Measurements from ENCODE around the gene COL13A1.

COL13A1 gene

DNA sequence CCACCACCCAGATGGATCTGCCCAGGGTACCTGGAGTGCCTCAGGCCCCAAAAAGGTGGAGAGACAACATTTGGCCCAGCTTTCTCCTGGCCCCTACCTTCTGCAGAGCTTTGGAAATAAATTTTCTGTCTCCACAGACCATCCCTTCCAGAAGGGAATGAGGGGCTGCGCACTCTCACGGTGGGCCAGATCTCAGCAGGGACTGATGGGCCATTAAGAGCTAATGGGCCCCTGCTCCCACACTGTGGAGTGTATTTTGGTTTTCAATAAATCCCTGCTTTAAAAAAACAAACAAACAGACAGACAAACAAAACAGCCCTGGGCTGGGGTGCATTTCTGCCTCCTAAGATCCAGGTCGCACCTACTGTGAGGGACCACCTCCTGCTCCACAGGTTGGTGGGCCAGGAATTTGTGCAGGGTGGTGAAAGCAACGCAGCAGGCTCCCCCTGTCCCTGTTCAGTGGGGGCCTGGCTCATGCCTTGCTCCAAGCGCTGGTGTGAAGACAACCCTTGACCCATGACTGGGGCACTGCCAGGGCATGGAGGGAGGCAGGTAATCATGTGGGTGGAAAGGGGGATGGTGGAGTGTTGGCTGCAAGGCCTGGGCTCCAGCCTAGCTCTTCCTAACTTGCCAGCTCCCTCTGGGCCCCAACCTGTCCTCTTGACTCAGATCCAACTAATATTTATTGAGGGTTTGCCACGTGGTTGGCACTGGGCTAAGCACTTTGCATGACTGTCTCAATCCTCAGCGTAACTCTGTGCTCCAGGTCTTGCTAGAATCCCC lies 88.5 kb downstream of the COL13A1 start:
- no peak for DNase-seq (ENCODE audit: low spot score)

DNA sequence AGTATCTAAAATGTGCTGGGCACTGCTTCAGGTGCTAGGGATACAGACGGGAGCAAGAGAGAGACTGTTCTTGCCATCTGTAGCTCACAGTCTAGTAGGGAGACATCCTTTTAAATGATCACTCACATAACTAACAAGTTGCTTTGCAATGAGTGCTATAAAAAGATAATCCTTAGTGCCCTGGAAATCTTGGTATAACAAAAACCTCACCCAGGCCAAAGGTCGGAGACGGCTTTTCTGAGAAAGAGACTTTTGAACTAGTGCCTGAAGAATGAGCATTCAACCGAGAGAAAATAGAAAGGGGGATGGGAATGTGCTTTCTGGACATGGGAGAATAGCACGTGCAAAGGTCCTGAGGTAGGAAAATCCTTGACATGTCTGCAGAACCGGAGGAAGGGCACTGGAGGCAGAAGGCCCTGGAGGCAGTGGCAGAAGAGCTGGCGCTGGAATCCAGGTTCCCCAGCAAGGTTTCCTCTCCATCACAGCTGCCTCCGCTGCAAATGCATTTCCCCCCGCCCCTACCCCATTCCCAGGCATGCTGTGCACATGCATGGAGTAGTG lies 89.4 kb downstream of the COL13A1 start:
- no peak for DNase-seq (ENCODE audit: low spot score)

DNA sequence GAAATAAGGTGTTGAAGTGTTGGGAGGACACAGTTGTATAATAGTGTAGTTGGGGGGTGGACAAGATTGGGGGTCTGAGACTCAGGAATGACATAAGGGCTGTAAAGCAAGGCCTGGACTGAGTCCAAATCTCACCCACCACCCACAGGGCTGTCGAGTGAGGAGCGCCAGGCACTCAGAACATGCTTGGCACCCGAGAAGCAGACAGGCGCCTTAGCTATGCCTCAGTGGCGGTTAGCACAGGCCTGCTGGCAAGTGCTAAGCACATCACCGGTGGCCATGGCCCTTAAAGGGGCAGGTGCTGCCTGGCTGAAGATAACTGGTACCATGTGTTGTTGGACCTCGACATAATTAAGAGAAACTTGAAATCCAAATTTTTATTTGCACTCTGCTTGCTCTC lies 90.7 kb downstream of the COL13A1 start:
- no peak for DNase-seq (ENCODE audit: low spot score)

DNA sequence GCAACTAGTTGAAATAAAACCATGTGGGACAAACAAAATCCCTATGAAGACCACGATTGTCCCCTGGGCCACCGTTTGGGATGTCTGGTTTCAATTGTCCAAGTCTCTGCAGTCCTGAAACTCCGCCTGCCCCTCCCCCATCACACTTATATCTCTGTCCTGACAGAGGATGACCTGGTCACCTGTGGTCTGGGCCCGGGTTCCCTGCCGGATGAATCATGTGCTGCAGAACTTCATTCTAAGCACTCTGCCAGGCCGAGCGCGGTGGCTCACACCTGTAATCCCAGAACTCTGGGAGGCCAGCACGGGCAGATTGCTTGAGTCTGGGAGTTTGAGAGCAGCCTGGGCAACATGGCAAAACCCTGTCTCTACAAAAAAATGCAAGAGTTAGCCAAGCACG lies 91.1 kb downstream of the COL13A1 start:
- no peak for DNase-seq (ENCODE audit: low spot score)

DNA sequence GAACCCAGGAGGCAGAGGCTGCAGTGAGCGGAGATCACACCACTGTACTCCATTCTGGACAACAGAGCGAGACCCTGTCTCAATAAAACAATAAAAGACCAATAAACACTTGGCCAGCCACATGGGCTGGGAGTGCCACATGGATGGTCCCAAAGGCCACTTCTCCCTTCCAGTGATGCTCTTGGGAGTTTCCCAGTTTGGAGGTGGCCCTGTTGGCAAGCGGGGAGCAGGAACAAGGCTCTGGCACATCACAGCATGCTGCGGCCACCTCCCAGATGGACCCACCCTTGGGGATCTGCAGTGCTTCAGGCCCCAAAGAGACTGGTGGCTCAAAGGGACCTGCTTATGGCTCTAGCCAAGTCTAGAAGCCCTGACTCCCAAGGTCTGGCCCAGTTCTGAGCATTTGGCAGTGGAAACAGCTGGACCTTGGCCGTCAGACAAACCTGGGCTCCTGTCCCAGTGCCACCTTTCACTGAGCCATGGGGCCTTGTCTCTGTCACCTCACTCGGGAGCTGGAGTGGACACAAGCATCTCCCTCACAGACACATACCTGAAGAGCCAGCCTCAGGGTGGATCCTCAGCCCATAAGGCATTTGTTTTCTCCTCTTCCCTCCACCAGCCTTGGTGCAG lies 91.7 kb downstream of the COL13A1 start:
- no peak for DNase-seq (ENCODE audit: low spot score)

DNA sequence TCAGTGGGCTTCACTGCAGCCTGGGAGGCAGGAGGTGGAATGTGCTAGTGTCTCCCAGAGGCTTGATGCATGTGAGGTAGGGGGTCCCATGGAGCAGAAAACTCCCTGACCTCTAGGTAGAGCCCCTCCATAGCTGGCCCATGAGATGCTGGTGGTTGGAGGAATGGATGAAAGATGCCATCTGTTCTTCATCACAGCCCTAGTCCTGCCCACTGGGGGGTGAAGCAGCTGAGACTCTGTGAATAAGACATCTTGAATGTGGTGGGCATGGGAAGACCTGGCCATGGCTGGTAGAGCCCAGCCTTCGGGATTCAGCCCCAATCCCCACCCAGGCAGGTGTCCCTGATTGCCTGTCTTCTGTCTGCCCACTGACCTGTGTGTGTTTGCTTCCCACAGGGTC lies 92.5 kb downstream of the COL13A1 start:
- DNase-seq (ENCODE audit: low spot score) = no peak

DNA sequence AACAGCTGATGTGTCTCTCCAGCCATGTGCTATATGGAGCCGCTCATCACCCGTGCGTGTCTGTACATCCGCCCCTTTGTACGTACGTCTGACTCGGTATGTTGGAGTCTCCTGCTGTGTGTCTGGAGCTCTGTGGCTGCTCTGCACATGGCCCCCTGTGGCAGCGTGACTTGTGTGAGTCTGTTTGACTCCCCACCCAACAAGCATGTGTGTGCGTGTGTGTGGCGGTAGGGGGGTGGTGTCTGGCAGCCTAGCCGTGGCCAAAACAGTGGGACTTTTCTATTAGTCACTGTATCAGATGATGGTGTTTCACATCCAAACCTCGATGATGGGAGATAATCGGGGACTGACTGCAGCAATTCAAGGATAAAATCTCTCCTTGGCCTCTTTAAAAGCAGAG lies 94.1 kb downstream of the COL13A1 start:
- DNase-seq (ENCODE audit: low spot score) = no peak

DNA sequence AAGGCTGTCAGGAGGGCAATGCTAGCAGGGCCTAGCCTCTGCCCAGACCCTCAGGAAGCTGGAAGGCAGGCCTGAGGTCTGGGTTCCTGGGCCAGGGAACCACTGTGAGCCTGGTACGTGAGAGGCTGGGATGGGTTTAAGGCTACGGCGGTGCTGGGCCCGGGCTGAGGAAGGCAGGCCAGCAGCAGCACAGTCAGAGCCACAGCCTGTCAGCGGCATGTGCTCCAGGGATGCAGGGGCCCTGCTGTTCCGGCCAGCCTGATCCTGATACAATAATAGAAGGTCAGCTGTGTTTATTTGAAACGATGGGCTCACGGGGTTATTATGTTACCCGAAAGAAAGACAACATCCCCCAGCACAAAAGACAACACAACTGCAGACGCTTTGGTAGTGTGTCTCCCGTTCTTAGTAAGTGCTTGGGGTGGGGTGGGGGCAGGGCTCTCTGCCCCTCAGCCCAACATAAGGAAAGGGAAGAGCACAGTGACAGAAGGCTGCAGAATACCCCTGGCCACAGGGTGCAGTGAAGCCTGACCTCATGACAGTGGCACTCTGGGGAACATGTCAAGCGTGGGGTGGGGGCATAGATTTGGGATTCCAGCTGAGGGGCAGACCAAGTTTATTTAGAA lies 95.0 kb downstream of the COL13A1 start:
- no peak for DNase-seq (ENCODE audit: low spot score)

DNA sequence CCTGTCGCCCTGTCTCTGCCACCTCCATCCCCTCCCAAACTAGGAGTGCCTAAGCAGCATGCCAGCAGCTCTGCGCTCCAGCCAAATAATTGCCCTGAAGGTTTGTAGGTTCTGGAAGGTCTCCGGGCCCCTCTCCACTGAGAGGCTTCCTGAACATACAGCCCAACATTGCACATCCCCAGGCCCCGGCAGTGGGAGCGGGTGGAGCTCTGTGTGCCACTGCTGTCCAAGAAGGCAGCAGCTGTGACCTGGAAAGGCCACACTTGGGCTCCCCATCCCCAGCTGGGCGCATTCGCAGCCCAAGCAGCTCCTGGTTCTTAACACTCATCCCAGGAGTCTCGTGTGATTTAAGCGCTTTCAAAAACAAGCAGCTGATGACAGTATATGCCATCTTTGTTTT lies 95.7 kb downstream of the COL13A1 start:
- no peak for DNase-seq (ENCODE audit: low spot score)

DNA sequence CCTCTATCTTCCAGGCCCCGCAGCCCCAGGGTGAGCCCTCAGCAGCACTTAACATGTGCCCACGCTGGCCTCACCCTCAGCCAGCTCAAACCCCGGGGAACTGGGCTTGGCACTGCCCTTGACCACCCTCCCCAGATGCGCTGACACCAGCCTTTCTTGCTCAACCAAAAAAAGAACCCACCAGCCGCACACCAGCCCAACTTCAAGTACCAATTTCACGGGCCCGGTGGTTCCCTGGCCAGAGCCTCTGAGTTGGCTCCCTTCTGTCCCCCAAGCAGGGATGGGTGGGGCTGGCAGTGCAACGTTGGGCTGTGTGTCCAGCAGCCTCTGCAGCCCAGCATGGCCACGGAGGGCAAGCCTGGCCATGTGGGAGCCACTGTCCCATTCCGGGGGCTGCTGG lies 96.3 kb downstream of the COL13A1 start:
- DNase-seq (ENCODE audit: low spot score) = no peak

DNA sequence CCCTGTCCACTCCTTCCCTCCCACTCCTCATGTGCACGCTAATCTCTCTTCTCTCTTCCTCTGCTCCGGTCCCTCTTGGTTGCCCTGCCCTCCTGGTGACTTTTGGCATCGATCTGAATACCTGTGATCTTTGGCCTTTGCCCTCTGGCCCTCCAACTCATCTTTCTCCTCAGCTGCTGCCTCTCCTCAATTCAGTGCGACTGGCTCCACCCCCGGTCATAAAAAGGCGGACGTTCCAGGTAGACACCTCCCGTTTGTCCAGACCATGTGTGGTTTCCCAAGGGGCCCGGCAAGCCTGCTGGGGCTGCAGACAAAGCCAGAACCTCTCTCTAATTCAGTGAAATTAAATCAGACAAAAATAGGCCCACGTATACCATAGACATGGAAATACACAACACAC lies 96.8 kb downstream of the COL13A1 start:
- no peak for DNase-seq (ENCODE audit: low spot score)

DNA sequence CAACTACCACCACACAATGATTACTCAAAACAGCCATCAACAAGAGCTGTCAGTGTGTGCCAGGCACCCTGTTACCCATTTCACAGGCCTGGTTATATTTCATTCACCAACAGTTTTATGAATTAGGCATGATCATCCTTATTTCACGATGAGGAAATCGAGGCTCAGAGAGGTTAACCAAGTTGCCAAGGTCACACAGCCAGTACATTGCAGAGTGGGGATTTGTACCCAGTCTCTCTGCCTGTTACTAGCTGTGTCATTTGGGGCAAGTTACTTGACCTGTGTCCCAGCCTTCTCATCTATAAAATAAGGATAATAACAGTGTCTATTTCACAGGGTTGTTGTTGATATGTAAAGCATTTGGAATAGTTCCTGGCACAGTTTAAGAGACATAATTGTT lies 97.2 kb downstream of the COL13A1 start:
- no peak for DNase-seq (ENCODE audit: low spot score)

DNA sequence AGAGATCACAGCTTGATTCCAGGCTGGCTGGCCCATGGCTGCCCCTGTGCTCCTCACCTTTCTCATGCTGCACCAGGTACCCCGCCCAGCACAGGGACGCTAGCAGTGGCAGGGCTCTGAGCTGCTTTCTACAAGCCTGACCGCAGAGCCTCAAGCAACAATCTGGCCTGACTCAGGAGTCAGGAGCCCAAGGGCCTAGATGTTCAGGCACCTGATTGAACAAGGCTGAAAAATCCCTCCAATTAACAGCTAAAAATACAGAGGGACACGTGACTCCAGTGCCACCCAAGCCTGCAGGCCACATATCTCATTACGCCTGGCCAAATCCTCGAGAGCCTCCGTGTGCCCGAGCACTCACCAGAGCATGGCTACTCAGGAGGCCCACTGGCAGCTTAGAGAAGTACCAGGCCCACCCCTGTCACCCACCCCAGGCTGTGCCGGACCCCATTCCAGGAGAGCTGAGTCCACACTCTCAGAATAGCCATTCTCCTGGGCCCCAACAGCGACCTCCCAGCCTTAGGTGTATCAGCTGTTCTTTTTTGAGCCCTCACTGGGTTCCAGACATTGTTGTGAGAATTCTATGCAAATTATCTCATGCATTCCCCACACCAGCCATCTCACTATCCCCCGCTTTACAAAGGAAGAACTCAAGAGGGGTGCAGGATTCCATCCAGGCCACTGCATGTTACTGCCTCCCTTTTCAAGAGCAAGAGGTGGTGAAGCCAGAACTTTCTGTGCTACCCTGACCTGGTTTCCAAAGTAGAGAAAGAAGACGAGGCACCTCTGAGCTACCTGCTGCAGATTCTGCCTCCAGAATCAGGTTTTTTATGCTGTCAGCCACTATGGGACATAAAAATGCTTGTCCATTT lies 98.3 kb downstream of the COL13A1 start:
- DNase-seq (ENCODE audit: low spot score) = no peak

DNA sequence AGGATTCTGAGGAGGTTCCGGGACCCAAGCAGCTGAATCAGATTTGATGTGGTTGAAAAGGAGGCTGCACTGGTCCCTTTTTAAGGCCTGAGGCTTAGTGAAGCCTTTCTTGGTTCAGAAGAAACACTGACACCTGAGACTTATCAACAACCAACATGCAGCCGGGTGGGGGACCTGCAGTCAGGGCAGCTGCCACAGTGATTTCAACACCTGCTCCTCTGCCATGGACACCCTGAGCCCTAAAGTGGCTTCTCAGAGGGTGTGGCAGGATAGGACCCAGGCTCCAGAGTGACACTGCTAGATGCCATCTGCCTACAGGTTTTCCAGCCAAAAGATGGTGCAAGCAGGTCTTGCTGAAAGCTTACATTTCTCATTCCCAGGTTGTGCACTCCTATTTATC lies 99.3 kb downstream of the COL13A1 start:
- DNase-seq (ENCODE audit: low spot score) = no peak

DNA sequence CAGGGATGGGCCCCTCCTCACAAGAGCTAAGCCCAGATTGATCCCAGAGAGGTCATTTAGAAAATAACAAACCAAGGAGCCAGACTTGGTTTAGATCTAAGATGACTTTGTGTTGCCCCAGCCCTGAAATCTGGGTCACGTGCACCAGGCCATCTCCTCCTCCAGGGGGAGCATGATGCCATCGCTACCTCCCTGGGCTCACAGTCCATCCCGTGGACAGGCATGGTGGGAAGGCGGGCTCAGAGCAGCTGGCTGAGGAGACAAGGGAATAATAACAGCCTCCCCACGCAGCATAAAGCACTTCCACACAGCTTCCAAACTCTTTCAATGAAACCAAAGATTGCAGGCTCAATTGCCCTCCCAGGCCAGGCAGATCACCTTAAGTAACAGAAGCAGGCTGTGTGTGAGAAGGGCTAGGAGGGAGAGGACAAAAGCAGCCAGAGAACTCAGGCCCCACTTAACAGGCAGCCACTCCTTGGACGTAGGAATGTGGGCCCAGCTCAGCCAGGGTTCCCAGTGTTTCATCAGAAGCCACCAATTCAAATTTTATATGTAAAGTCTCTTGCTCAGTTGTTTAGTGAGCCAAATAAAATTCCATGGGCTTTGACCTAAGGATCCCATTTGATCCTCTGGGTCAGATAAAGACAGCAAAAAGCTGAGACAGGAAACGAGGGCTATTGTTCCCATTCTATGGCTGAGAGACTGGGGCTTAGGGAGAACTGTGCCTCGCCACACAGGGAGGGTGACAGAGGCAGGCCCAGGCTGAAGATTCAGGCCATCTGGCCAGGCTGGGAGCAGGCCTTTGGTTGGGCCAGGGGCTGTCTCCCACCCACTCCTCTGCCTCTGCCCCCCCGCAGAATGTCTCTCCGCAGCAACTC lies 100.2 kb downstream of the COL13A1 start:
- no peak for DNase-seq (ENCODE audit: low spot score)

DNA sequence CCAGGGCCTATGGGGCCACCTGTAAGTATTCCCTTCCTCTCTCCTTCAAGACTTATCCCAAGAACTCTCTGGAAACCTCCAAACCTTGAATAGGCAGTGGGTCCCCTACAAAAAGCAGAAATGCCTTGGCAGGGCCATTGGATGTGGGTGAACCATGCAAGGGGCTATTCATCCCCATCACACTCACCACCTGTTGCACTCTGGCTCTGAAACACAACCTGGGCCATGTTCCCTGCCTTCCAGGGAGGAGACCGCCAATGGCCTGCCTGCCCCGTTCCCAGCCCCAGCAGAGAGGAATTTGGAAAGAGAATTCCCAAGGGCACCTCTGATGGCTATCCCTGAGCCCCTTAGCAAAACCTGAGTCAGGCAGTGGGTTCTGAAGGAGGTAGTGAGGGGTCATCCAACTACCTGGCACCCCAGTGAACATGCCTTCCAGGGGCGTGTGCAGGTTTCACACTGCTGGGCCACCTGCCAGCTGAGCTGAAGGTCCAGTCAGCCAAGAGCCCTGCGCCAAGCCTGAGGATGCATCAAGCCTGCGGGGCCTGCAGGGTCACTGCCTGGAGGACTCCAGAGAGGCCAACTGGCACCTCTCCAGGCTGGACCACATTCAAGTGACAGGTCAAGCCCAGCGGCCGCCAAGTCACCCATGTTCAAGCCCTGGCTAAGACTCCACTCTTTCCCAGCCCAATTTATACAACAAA lies 101.3 kb downstream of the COL13A1 start:
- DNase-seq (ENCODE audit: low spot score) = no peak

DNA sequence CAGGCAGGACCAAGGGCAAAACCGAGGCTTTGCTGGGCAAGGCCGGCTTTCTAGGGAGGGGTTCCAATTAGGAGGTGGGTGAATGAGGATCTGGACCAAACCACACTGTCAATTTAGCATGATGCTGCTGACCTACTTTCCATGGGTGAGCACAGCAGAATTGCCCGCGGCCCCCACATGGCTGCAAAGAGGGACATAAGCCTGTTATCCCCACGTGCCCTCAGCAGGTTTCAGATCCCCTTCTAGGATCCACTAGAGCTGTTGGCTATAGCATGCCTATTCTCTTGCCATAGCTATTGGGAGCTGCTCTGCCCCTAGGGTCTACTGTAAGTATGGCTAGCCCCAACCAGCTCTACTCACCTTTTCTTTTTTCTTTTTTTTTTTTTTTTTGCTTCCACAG lies 102.8 kb downstream of the COL13A1 start:
- no peak for DNase-seq (ENCODE audit: low spot score)

DNA sequence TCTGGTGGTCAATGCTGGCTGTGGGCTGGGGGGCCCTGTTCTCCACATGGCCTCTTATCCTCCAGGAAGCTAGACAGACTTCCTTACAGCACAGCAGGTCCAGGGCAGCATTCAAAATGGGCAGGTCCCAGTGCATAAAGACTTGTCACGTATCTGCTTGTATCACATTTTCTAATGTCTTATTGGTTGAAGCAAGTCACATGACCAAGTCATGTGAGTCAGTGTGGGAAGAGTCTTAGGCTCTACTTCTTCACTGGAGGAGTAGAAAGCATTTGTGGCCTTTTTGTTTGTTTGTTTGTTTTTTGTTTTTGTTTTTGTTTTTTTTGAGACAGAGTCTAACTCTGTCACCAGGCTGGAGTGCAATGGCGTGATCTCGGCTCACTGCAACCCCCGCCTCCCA lies 104.7 kb downstream of the COL13A1 start:
- no peak for DNase-seq (ENCODE audit: low spot score)

DNA sequence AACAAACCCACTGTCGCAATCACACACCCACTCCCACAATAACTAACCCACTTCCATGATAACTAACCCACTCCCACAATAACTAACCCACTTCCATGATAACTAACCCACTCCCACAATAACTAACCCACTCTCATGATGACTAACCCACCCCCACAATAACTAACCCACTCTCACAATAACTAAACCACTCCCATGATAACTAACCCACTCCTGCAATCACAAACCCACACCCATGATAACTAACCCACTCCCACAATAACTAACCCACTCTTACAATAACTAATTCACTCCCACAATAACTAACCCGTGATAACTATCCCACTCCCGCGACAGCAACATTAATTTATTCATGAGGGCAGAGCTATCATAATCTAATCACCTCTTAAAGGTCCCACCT lies 105.8 kb downstream of the COL13A1 start:
- no peak for DNase-seq (ENCODE audit: low spot score)

DNA sequence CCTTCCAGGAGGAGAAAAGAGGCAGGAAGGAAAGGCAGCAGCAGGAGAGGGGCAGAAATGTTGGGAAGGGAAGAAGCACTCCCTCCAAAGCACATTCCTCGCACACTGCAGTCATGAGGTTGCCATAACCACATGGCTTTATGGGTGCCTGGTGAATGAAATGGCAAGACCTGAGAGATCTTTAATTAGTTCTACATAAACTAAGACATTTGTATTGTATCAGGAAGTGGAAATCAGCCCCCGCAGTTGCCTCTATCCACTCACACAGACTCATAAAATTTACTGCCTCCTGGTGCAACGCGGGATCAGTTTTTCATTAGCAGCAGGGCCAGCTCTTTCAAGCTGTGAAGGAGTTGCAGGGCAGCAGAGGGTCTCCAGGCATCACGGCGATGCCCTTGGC lies 106.4 kb downstream of the COL13A1 start:
- no peak for DNase-seq (ENCODE audit: low spot score)

DNA sequence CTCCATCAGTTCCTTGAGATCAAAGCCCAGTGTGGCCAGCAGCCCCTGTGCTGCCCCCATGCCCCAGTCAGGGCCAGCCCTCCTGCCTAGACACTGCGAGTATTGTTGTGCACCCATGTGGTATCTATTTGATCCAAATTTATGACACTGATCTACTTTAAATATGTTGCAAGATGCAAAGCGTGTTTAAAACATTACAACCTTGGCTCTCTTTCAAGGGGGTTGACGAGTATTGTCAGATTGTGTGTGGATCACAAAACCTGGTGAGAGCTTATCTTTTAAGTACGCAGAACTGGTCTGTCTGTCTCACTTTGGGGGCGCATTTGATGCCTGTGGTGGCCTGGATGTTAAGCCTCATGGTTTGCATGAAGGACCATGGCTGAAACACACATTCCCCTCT lies 108.9 kb downstream of the COL13A1 start:
- no peak for DNase-seq (ENCODE audit: low spot score)
